GM20000 (cell line): ENCODE results near the gene DRD2.

Experiments used
- DNase-seq: peaks from one replicate; pipeline ENCODE4 v3.0.0; 2012; ENCODE audit warnings: low spot score
- TF ChIP-seq, protein P1 (sequence below): IDR thresholded peaks from 2 replicates; pipeline ENCODE4 v1.5.1; 2012; ENCODE audit warnings: mild to moderate bottlenecking, control low read depth; ENCODE audit errors: extremely low read depth, missing control alignments

The DRD2 gene

DNA sequence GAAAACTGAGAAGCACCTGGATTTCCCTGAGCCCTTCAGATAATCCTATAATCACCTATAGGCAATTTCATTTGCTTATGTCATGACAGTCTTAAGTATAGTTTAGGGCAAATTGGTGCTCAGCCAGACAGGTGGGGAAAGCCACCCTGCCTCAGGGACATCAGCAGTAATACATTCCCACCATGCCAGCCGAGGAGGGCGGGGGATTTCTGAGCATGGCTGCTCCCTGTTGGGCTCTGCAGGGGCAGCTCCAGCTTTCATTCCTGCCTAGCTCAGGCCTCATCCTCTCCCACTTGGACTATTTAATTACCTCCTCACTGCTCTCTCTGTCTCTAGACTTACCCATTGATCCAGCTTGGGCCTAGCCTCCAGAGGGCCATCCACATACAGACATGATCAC, 9.0 kb upstream of the DRD2 start:
- DNase-seq = no peak

DNA sequence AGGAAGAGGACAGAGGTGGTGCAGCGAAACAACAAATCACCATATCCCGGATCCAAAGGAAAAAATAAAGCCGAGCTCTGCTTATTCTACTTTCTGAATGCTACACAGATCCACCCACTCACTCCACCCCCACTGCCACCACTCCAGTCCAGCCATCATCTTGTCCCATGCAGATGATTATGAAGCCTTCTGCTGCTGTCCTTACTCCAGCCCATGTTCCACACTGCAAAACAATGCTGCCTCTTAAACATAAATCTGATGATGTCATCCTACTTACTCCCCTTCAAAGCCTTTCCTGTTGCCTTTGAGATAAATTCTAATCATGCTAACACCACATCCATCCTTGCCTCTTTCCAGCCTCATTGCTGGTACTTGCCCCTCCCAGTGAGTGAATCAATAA, 6.5 kb upstream of the DRD2 start:
- DNase-seq = no peak
- TF ChIP-seq, protein P1, sequence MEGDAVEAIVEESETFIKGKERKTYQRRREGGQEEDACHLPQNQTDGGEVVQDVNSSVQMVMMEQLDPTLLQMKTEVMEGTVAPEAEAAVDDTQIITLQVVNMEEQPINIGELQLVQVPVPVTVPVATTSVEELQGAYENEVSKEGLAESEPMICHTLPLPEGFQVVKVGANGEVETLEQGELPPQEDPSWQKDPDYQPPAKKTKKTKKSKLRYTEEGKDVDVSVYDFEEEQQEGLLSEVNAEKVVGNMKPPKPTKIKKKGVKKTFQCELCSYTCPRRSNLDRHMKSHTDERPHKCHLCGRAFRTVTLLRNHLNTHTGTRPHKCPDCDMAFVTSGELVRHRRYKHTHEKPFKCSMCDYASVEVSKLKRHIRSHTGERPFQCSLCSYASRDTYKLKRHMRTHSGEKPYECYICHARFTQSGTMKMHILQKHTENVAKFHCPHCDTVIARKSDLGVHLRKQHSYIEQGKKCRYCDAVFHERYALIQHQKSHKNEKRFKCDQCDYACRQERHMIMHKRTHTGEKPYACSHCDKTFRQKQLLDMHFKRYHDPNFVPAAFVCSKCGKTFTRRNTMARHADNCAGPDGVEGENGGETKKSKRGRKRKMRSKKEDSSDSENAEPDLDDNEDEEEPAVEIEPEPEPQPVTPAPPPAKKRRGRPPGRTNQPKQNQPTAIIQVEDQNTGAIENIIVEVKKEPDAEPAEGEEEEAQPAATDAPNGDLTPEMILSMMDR = no peak

More for the DNA sequence above, 9.0 kb upstream of the DRD2 start:
- TF ChIP-seq, protein P1 = no peak

DNA sequence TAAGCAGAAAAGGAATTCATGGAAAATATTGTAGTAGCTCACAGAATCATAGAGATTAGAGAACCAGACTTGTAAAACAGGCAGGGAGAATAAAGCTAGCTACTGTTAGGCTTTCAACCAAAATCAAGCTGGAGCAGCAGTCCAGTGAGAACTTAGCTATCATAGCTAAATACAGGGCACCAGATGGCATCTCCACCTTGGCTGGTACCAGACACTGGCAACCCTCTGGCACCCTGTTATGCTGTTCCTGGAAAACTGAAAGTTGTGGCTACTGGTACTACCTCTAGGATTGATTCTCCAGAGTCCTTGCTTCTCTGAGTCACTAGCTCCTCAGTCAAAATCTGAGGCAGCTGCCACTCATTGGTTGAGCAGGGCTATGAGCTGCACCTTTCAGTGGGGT, 6.0 kb upstream of the DRD2 start:
- DNase-seq = no peak
- TF ChIP-seq, protein P1 = no peak

DNA sequence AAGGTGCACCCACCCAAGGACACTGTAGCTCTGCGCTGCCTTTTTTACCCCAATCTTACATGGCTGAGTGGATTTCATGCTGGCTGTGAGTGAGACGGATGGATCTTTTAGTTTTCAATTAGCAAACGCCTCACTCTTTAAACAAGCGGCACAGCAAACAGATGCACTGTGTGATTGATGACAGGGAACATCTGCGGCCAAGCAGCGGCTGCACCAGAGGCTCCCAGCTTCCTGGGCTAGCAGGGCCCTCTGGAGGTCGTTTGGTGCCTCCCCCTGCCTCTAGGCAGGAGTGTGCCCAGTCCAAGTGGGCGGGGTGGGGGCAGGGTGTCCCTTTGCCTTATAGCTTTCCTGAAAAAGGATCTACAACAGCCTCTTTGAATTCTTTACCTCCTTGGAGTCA, 2.1 kb upstream of the DRD2 start:
- TF ChIP-seq, protein P1 = no peak
- no peak for DNase-seq

DNA sequence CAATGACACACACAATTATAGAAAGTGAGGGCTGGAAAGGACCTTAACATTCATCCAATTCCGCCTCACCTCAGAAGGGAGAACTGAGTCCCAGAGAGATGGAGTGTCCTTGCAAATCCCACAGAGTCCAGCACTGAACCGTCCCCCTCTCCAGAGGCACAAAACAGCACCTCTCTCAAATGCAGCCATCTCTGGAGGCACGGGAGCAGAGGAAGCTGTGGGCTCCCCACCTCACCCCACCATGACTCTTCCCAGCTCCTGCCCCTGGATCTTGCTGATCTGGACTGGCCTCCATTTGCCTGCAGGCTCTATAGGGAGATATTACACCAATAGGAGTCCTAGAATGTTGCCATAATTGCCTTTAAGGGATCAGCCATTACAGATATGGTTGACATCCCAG, 1.4 kb upstream of the DRD2 start:
- DNase-seq = no peak

DNA sequence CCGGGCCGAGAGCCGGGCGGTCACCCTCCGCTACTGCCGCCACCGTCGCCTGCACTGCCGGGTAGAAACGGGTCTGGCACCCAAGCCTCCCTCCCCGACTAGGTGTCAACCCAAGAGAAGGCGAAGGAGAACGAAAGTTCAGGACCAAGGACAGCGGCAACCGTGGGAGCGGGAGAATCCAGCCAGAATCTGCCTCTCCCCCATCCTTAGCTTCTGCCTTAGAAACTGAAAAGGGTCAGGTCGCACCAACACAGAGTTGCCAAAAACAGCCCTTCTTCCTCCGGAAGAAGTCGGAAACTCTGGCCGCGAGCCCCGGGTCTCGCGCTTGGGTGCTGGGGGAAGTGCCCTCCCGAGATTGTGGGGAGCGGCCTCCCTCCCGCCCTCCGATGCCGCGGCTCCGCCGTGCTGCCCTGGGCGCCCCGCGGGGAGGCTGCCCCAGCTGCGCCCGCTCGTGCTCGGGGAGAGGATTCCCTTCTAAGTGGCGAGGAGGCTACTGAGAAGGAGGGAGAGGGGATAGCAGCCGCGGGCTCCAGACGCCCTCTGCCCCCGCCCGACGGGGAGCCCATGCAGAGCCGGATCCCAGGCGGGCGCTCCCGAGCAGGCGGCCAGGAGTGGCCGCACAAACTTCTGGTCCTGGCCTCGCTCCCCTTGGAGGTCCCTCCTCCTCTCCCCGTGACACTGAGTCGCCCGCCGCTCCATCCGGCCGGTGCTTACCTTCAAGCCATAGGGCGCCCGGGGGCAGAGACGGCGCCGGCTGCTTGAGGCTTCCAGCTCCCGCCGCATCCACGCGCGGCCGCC, 637 bp downstream of the DRD2 start:
- peak; percentile 72 for DNase-seq
- TF ChIP-seq, protein P1 = no peak

More for the DNA sequence above, 1.4 kb upstream of the DRD2 start:
- TF ChIP-seq, protein P1 = no peak

DNA sequence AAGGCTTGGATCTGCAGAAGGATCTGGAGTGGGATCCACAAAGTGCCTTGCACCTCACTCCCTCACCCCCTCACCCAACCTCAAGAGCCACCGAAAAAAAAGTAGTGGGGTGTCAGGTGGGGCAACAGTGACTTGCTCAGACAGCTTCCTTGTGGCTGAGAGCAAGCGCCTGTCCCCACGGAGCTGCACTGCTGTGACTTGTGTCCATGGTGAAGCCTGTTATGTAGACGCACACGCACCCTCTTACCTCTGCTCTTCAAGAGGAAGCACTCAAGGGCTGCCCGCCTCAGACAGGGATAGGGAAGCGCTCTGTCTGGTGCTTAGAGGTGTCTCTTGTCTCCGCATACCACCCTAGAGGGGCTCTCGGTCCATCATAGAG, 1.2 kb downstream of the DRD2 start:
- TF ChIP-seq, protein P1 = no peak
- no peak for DNase-seq
